ENCODE data around the gene TAS2R60.

Gene TAS2R60

DNA sequence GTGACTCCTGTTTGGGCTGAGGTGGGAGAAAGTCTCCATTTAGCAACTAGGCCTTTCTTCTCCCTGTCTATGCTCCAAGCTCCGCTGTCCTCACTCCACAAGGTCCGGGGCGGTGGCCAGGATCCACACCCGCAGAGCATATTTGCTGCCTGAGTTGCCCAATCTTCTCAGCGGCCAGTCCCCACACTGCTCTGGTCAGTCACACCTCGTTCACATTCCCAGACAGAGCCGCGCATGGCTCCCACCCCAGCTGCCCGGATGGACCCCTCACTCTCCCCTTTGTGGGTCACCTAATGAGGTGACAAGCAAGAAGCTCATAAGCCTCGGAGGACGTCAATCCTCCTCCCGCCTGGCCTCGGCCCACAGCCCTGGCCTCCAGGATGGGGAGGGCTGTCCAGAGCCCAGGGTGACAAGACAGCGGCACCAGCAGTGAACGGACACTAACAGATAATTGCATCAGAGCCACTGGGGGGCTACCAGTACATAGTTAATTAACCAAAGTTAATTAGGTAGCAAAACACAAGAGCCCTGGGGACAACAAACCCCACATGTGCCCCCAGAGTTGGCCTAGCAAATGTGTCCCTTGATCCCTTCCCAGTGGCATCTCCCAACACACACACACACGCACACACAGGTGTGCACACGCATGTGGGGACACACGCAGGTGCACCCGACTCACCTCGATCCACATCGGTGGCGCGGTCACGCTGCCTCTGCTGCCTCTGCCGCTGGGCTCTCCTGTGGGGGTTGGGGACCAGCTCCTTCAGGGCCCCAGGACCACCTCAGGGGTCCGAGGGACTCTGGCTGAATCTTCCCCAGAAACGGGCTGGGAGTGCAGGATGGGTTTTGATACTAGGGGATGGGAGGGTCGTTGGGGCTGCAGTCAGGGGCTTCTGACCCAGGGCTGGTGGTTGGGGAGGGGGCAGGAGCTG, 46.4 kb upstream of the TAS2R60 start:
- no peak for DNase-seq
- Histone ChIP-seq H3K36me3 (no peaks in the 10 kb centered on the region), H3K9me3 (ENCODE audit: severe bottlenecking) (no peaks in the 10 kb centered on the region), H3K27me3 (ENCODE audit: insufficient read depth, low read depth, severe bottlenecking) (no peaks in the 10 kb centered on the region), H3K4me3 (ENCODE audit: low read depth, low read length) (no peak overlapping the region), H3K27ac (no peak overlapping the region)
- TF ChIP-seq, protein P1, sequence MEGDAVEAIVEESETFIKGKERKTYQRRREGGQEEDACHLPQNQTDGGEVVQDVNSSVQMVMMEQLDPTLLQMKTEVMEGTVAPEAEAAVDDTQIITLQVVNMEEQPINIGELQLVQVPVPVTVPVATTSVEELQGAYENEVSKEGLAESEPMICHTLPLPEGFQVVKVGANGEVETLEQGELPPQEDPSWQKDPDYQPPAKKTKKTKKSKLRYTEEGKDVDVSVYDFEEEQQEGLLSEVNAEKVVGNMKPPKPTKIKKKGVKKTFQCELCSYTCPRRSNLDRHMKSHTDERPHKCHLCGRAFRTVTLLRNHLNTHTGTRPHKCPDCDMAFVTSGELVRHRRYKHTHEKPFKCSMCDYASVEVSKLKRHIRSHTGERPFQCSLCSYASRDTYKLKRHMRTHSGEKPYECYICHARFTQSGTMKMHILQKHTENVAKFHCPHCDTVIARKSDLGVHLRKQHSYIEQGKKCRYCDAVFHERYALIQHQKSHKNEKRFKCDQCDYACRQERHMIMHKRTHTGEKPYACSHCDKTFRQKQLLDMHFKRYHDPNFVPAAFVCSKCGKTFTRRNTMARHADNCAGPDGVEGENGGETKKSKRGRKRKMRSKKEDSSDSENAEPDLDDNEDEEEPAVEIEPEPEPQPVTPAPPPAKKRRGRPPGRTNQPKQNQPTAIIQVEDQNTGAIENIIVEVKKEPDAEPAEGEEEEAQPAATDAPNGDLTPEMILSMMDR (IDR thresholded peaks at IDR 0.05; ENCODE audit: low read depth, low read length), result no peak

DNA sequence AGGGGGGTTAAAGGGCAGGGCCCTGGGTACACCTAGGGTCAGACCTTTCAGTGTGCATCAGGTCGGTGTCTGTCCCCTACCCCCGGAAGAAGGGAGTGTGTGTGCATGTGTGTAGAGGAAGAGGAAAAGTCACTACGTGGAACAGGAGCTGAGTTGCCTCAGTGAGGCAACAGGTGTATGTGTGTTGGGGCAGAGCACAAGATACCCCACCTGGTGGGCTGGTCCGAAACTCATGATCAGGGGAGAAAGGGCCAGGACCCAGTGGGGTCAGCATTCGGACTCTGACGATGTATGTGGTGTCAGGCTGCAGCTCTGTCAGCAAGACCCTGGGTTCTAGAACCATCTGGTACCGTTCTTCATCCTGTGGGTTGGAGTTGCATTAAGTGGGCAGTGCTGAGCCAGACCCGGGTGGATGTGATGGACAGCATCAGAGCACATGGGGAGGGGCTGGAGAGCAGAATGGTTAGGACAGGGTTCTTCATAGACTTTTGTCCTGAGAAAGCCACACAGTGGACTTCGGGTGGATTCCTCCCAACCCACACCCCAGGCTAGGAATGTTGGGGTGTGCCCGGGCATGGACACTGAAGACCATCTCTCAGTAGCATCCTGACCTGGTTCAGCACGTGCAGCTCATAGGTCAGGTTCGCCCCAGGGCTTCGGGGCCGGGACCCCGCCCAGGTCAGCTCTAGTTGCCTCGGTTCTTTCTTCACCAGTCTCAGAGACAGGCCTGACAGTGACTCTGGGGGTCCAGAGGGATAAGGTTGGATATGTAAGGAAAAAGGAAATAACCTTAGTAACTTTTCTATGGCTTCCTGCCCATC, 45.3 kb upstream of the TAS2R60 start:
- no peaks in the 10 kb centered on the region for H3K27me3 ChIP-seq (ENCODE audit: insufficient read depth, low read depth, severe bottlenecking)
- no peaks in the 10 kb centered on the region for H3K36me3 ChIP-seq
- H3K9me3 ChIP-seq (ENCODE audit: severe bottlenecking), result no peaks in the 10 kb centered on the region
- no peak overlapping the region for H3K27ac ChIP-seq
- DNase-seq, result no peak
- H3K4me3 ChIP-seq (ENCODE audit: low read depth, low read length), result no peak overlapping the region
- TF ChIP-seq, protein P1 (IDR thresholded peaks at IDR 0.05; ENCODE audit: low read depth, low read length), result no peak

DNA sequence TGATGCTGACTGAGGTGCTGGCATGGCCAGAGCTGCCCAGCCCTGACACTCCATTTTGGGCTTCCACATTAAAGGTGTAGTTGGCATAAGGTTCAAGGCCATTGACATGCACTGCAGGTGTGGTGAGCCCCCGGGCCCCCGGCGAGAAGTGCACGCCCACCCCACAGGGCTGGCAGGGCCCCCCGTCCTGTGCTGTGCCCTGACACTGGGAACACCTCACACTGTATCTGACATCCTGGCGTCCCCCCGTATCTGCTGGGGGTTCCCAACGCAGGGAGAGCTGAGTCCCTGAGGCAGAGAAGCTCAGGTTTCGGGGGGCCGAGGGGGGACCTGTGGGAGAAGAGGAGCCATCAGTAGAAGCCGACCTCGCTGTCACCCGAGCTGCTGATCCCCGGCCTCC, 44.6 kb upstream of the TAS2R60 start:
- Histone ChIP-seq H3K27me3 (ENCODE audit: insufficient read depth, low read depth, severe bottlenecking) (no peaks in the 10 kb centered on the region), H3K36me3 (no peaks in the 10 kb centered on the region), H3K27ac (no peak overlapping the region), H3K9me3 (ENCODE audit: severe bottlenecking) (no peaks in the 10 kb centered on the region), H3K4me3 (ENCODE audit: low read depth, low read length) (no peak overlapping the region)
- no peak for DNase-seq
- TF ChIP-seq, protein P1 (IDR thresholded peaks at IDR 0.05; ENCODE audit: low read depth, low read length), result no peak

DNA sequence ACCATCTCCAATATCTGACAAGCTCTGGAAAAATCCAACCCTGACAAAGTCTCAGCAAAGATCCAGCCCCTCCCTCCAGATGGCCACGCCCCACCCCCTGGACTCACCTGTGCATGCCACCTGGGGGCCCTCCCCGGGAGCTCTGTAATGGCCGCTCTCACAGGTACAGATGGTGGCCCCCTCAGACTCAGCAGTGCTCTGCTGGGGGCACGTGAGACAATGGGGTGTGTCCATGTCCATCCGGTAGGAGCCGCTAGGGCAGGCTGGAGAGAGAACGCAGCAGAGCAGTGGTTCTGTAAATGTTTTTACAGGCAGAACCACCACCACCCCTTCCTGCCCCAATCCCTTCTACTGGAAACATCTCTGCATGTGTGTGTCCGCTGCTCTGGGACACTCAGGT, 44.1 kb upstream of the TAS2R60 start:
- TF ChIP-seq, protein P1 (IDR thresholded peaks at IDR 0.05; ENCODE audit: low read depth, low read length), result no peak

DNA sequence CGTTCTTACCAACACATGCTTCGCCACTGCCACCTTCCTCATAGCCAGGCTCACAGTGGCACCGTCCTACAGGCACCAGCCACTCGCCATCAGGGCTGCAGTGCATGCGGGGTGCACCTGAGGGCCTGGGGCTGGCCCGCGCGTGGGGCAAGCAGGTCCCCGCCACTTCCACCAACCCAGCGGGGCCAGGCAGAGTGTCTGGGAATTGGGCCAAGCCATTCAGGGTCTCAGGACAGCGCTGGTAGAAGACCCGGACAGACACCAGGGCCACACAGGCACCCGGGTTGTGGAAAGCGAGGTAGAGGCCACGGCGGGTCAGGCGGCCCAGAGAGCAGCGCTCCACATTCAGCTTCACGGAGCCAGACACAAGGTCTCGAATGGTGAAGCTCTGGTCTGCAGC, 43.6 kb upstream of the TAS2R60 start:
- Histone ChIP-seq H3K9me3 (ENCODE audit: severe bottlenecking) (no peaks in the 10 kb centered on the region), H3K27ac (no peak overlapping the region), H3K4me3 (ENCODE audit: low read depth, low read length) (no peak overlapping the region), H3K36me3 (no peaks in the 10 kb centered on the region), H3K27me3 (ENCODE audit: insufficient read depth, low read depth, severe bottlenecking) (no peaks in the 10 kb centered on the region)
- DNase-seq, result no peak
- TF ChIP-seq, protein P1 (IDR thresholded peaks at IDR 0.05; ENCODE audit: low read depth, low read length), result no peak

More for the DNA sequence above, 44.1 kb upstream of the TAS2R60 start:
- no peaks in the 10 kb centered on the region for H3K27me3 ChIP-seq (ENCODE audit: insufficient read depth, low read depth, severe bottlenecking)
- DNase-seq, result no peak
- no peaks in the 10 kb centered on the region for H3K9me3 ChIP-seq (ENCODE audit: severe bottlenecking)
- no peaks in the 10 kb centered on the region for H3K36me3 ChIP-seq
- H3K27ac ChIP-seq, result no peak overlapping the region
- H3K4me3 ChIP-seq (ENCODE audit: low read depth, low read length), result no peak overlapping the region
